Astrocyte of the cerebellum (primary cell): ENCODE data around the gene VDR.

Experiments used
- DNase-seq: peaks from one replicate; pipeline ENCODE4 v3.0.0-alpha.2; 2011; ENCODE audit warnings: low read depth
- H3K4me3 ChIP-seq: 2 replicates; pipeline ENCODE4 v1.5.1; 2011; ENCODE audit warnings: mild to moderate bottlenecking, low read depth, low read length, moderate library complexity
- CTCF ChIP-seq: IDR thresholded peaks from 2 replicates; pipeline ENCODE4 v1.5.1; 2012; ENCODE audit warnings: low read length, low read depth, moderate library complexity, mild to moderate bottlenecking; ENCODE audit errors: missing control alignments
- in situ Hi-C: cut with HindIII; loops from 2 replicates; pipeline ENCODE4 v1.10.0; 2017; ENCODE audit warnings: low sequenced_read_pairs

Gene VDR

GRCh38 chr12:47856094-47856493 is 48.7 kb downstream of the VDR start:
- H3K4me3 ChIP-seq = no peak overlapping the region
- TF ChIP-seq CTCF = no peak
- in situ Hi-C loops = no loop called here
- no peak for DNase-seq

GRCh38 chr12:47855502-47855901 is 49.3 kb downstream of the VDR start:
- in situ Hi-C loops = no loop called here
- H3K4me3 ChIP-seq = no peak overlapping the region
- DNase-seq = no peak
- no peak for TF ChIP-seq CTCF

GRCh38 chr12:47854531-47854930 is 50.3 kb downstream of the VDR start:
- in situ Hi-C loops = no loop called here
- DNase-seq = no peak
- H3K4me3 ChIP-seq = no peak overlapping the region
- no peak for TF ChIP-seq CTCF

- DNase-seq = no peak
- TF ChIP-seq CTCF = no peak
- in situ Hi-C loops = no loop called here
- H3K4me3 ChIP-seq = no peak overlapping the region
Measured at GRCh38 chr12:47852096-47852571, 52.7 kb downstream of the VDR start.

- in situ Hi-C loops = no loop called here
- DNase-seq = no peak
- TF ChIP-seq CTCF = no peak
- H3K4me3 ChIP-seq = no peak overlapping the region
Measured at GRCh38 chr12:47851303-47851952, 53.4 kb downstream of the VDR start.

- no peak overlapping the region for H3K4me3 ChIP-seq
- no peak for DNase-seq
- no peak for TF ChIP-seq CTCF
- in situ Hi-C loops = no loop called here
Measured at GRCh38 chr12:47850153-47851084, 54.4 kb downstream of the VDR start.
